Right ventricle myocardium superior (tissue), 1 donor: Measurements from ENCODE around the gene RFPL3. TPM values are rescaled to one million over a fixed set of nuclear protein-coding genes. Genes with fewer than 3 reads are reported as not detected.
"Not testable (repeated sequence)": the region's sequence is repeated elsewhere in the genome, so short reads cannot be mapped to it uniquely, and the experiment has no call there.

ENCODE experiments used
- ATAC-seq: fragments of 200-7000 bp; cut with Tn5 transposase; one replicate; pipeline ENCODE4 v1.9.1; 2020; ENCODE audit warnings: mild to moderate bottlenecking; ENCODE audit not compliant: poor library complexity
- DNase-seq: peaks from one replicate; pipeline ENCODE4 v3.0.0-alpha.2; 2020
- intact Hi-C: fragments of 100-400 bp; cut with DNase I; formaldehyde crosslinking; loops from one replicate; pipeline ENCODE4 v1.11.2; 2022
- total RNA-seq: library from RNA; stranded (reverse); fragmentation: NEBNext Ultra II Directional; extraction: Animal tissue kit (Norgen Biotek cat#: 25700); gene quantifications from one replicate; pipeline ENCODE4 v1.2.1, GENCODE V29; 2021
- donor health status: DM: no; HTN: yes; CAD: no; lungs with severe emphysema.

RFPL3 gene
- total RNA-seq, 1 donor from 2014 or later, result not detected

DNA sequence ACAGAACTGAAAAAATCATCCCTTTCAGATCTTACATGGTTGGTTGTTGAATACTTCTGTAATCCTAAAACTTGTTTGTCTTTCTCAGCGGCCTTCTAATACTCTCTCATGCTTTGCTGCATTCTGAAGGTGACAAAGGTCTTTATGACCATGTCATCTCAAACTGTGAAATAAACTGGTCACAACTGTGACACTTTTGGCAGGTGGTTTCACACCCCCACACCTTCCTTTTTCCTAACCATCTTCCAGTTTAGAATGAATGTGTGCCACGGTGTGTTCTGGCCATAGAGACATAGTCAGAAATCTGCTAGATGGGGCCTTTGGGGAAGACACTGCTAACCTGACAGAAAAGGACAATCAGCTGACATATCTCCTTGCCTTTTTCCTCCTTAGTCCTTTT, 14.7 kb upstream of the RFPL3 start:
- ATAC-seq (no peak), DNase-seq (no peak)
- intact Hi-C loops, result no loop called here

DNA sequence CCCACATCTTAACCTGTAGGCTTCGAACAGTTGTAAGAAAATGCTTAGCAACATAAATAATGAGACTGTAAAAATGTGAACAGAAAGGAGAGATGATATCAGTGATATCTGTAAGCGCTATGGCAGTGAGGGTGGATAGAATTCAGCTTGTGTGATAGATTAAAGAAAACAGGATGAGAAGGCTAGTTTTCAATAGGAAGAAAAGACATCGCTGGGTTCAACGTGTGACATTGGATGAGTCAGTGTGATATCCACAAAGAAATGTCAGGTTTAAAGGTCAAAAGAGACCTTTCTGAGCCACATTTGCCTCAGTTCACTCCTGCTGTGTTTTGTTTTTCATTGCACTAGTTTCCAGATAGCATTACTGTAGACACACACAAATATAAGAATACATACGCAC, 13.7 kb upstream of the RFPL3 start:
- intact Hi-C loops, result no loop called here
- no peak for DNase-seq
- ATAC-seq, result no peak

DNA sequence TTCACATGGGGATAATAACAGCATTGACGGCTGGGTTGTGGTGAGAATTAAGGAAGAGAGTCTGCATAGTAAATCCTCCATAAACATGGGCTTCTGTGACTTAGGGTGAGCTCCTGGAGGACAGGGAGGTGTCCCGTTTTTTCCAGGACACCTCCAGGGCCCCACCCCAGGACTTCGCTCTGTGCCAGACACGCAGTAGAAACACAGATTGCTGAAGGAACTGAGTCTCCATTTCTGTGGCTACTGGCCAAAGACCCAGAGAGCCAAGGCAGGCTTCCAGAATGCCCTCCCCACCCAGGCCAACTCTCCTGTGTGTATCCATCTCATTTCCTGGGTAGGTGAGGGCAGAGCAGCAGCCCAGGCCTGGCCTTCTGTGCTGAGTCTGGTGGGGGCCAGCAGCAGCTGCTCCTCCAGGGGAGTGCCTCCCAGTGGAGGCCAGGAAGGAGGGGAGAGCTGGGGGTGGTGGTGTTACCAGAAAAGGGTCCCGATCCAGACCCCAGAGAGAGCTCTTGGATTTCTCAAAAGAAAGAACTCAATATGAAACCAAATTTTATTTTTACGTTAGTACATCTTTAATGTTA, 9.5 kb upstream of the RFPL3 start:
- intact Hi-C loops, result no loop called here
- ATAC-seq, result no peak
- DNase-seq, result no peak

DNA sequence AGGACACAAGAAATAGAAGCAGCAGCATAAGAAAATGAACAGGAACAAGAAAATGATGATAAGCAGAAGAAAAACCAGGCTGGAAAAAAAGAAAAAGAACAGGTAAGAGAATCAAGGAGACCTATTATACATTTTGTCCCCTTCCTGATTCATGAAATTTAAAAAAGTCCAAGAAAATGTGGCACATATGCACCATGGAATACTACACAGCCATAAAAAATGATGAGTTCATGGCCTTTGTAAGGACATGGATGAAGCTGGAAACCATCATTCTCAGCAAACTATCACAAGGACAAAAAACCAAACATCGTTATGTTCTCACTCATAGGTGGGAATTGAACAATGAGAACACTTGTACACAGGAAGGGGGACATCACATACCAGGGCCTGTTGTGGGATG, 5.8 kb upstream of the RFPL3 start:
- DNase-seq, ATAC-seq, intact Hi-C loops: not testable (repeated sequence)

DNA sequence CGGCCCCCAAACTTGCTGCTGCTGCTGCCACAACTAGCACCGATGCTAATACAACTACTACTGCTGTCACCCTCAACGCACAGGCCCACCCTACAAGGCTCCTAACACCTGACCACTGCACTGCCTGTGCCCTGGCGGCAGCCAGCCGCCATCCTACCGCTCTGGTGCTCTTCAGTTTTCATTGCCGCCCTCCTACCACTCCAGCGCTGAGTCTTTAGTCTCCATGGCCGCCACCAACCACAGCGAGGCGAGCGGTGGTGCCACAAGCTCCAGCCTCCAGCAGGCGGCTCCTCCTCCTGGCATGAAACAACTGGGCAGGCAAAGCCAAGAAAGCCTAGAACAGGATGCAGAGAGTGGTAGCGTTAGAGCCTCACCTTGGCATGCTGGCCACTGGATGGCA, 5.0 kb upstream of the RFPL3 start:
- intact Hi-C loops, result no loop called here
- DNase-seq, result no peak
- no peak for ATAC-seq

DNA sequence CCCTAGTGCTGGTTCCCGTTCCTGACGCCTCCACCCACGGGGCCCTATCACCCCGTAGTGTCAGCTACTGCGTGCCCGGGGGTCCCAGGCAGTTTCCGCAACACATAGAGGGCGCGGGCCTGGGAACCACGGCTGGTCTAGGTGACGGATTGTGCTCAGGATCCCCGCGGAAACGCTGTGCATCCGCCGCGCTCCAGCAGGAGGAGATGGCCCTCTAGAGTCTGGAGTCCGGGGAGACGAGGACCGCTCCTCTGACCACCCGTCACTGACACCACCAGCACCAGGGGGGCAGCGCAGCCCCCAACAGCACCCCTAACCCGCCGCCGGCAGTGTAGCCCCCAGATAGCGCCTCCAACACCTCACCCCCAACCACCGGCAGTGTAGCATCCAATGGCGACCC, 4.4 kb upstream of the RFPL3 start:
- intact Hi-C loops, result no loop called here
- no peak for DNase-seq
- ATAC-seq, result no peak

DNA sequence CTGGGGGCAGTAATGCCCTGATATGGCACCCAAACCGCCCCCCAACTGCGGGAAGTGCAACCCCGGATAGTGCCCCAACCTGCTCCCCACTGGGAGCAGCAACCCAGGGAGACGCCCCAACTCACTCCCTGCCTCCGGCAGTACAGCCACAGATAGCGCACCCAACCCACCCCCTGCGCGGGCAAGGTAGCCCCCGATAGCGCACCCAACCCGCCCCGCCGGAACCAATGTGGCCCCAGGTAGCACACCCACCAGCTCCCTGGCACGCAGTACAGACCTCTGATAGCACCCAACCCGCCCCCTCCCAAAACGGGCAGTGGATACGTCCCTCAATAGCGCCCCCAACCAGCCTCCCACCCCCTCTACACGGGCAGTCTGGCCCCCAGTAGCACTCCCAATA, 3.8 kb upstream of the RFPL3 start:
- intact Hi-C loops, result no loop called here
- ATAC-seq (no peak), DNase-seq (no peak)

GRCh38 chr22:32354360-32355351, 3.0 kb upstream of the RFPL3 start:
- ATAC-seq (no peak), DNase-seq (no peak)
- intact Hi-C loops, result no loop called here

DNA sequence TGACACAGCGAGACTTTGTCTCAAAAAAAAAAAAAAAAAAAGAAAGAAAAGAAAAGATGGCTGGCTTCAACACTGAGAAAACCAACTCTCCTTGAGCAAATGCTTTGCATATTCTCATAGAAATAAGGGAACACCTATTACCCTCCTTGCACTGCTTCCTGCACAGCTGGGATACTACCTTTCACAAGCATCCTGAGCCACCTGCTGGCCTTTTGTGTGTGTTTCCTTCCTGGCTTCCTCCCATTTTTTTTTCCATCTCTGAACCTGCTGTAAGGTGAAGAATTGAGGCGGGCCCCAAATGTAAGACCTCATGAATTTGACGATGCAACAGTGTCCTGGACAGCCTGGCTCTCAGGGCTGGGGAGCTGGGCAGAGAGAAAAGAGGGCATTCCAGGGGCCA, 1.9 kb upstream of the RFPL3 start:
- intact Hi-C loops, result no loop called here
- ATAC-seq (no peak), DNase-seq (no peak)

- DNase-seq, ATAC-seq, intact Hi-C loops: not testable (repeated sequence)
Observed at GRCh38 chr22:32360096-32360495, 2.4 kb downstream of the RFPL3 start.

GRCh38 chr22:32361257-32361656, 3.6 kb downstream of the RFPL3 start:
- intact Hi-C loops, result no loop called here
- DNase-seq (no peak), ATAC-seq (no peak)

DNA sequence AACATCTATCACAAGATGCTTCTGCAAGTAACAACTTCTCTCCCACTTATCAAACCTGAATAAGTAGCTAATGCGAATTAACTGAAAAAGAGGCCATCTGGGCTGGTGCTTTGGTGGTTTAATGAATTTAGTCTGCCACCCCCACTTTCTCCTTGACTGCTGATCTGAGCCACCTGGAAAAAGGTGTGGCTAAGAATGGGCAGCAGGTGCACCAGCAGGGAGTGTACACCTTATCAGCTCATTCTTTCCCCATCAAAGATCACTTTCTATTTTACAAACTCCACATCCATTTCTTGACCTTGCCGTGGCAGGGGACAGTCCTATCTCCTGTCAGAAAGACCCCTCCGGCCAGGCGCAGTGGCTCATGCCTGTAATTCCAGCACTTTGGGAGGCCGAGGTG, 6.5 kb downstream of the RFPL3 start:
- intact Hi-C loops, result no loop called here
- DNase-seq (no peak), ATAC-seq (no peak)

DNA sequence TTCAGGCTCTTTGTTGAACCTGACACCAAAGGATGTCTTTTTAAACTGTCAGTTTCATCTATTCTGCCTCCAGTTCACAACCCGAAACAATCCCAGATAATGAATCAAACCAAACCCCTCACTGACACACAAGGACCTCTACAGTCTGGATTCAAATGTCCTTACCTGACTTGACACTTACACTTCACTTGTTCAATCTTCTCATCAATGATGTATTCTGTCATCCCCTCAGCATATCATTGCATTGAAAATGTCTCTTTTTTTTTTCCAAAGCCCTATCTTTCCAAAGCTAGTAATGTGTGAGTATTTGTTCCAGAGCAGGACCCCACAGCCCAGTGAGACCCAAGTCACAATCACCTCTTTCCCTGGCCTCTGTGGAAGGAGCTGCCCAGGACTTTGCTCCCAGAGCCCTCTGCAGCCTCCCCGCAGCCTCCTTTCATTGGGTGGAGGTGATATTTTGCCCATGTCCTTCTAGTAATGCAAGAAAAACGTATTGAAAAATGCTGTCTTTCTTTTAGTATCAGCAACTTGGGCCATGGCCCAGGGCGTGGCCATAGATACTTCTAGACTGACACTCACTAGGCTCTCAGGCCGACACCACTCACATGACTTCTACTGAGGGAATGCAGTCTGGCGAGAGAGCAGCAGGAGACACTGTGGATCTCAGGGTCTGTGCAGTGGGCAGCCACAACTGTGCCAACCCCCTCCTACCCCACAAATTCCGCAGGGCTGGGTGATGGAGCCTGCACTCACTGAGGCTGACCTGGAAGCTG, 18.2 kb downstream of the RFPL3 start:
- ATAC-seq (no peak), DNase-seq (no peak)
- intact Hi-C loops, result no loop called here

DNA sequence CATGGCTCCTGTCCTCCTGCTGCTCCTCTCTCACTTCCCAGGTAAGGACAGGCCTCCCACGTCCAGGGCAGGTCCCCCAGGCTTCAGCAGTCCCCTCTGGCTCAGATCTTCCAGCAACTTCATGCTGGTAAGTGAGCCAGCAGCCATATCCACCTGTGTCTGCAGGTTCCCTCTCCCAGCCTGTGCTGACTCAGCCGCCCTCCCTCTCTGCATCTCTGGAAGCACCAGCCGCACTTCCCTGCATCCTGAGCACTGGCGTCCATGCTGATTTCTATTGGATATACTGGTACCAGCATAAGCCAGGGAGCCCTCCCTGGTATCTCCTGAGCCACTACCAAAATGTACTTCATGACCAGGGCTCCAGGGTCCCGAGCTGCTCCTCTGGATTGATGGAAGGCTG, 19.0 kb downstream of the RFPL3 start:
- intact Hi-C loops, result no loop called here
- ATAC-seq, result no peak

DNA sequence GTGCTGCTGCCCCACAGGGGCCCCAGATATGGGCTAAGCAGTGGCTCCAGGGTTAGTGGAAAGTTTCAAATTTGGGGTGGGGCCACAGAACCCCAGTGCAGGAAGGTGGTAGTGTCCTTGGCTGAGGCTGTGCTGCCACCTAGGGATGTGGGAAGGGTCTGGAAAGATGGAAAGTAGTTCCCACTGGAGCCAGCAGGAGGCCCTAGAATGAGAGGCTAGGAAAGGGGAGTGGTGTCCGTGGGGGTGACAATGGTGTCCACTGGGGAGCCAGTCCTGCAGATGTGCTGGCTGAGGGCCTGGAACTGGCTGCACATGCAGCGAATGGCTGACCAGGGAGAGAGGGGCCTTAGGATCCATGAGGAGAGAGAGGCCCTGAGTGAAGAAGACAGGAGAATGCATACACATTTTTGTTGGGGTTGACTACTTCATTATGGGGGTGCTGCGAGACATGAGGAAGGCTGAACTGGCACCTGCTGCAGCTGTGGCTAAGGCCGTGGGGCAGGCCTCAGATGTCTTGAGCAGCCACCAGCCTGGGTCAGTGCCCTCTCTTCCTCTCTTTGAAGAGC, 21.1 kb downstream of the RFPL3 start:
- ATAC-seq (no peak), DNase-seq (no peak)
- intact Hi-C loops, result no loop called here

More for the DNA sequence above, 19.0 kb downstream of the RFPL3 start:
- DNase-seq, result no peak

- ATAC-seq (no peak), DNase-seq (no peak)
- intact Hi-C loops, result no loop called here
Observed at GRCh38 chr22:32380991-32381390, 23.3 kb downstream of the RFPL3 start.

DNA sequence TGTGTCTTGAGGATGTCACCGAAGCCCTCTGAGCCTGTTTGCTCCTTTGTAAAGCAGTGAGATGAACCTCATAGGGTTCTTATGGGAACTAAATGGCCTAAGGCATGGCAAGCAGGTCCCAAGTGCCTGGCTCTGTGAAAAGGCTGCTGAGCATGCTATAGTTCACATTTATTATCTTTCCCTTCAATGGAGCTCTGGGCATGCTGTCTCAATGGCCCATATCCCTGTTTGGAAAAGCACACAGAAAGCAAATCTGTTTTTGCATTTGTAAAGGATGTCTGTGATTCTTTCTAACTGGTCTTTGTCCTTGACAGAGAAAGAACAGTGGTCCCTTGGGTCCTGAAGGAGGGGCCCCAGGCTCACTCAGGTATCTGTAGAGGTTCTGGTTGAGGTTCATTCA, 28.0 kb downstream of the RFPL3 start:
- DNase-seq (no peak), ATAC-seq (no peak)
- intact Hi-C loops, result no loop called here

DNA sequence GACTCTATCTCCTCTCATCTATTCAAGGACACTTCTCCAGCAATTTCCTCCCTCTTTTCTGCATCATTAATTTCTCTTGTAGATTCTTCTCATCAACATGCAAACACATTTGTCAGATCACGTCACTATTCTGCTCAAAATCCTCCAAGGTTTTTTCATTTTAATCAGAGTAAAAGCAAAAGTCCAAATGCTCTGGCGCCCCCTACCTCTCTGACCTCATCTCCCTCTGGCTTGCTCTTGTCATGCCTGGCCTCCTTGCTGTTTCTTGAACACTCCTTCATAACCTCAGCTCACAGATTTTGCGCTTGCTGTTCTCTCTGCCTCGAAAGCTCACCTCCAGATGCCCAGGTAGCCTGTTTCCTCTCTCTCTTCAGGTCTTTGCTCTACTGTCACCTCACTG, 32.0 kb downstream of the RFPL3 start:
- no peak for ATAC-seq
- intact Hi-C loops, result no loop called here
- DNase-seq, result no peak

- intact Hi-C loops, result no loop called here
- no peak for DNase-seq
- no peak for ATAC-seq
Observed at GRCh38 chr22:32395107-32395506, 37.4 kb downstream of the RFPL3 start.
